GM12878 (cell line): Measurements from ENCODE around the gene SOX11. TPM values are rescaled to one million over a fixed set of nuclear protein-coding genes. Genes with fewer than 3 reads are reported as not detected.

Experiments used
- ATAC-seq: fragments of 200-7000 bp; cut with Tn5 transposase; 3 replicates; pipeline ENCODE4 v1.9.1; 2020; ENCODE audit warnings: mild to moderate bottlenecking, moderate library complexity
- BruUV-seq: library from RNA; stranded (reverse); fragments of 400-500 nt; replicated peaks from 2 replicates; lab custom pipeline; 2021; lab: Mats Ljungman, UMichigan
- CTCF ChIA-PET: fragments of 300-600 bp; sonication (Branson Sonifier 250); formaldehyde crosslinking; extraction: SDS; loops from one replicate; lab custom pipeline; 2021; ENCODE audit warnings: inconsistent platforms; lab: Yijun Ruan, JAX
- POLR2A ChIA-PET: fragments of 350-600 bp; formaldehyde crosslinking; extraction: SDS; loops from one replicate; lab custom pipeline; 2021; ENCODE audit warnings: inconsistent platforms; lab: Charles Lee
- RAD21 ChIA-PET: fragments of 300-600 bp; sonication (Branson Sonifier 250); formaldehyde crosslinking; loops from one replicate; lab custom pipeline; 2023; ENCODE audit warnings: antibody characterized with exemption; ENCODE audit not compliant: unreplicated experiment; lab: Charles Lee
- SMC1A ChIA-PET: fragments of 300-600 bp; sonication (Branson Sonifier 250); formaldehyde crosslinking; loops from one replicate; lab custom pipeline; 2023; ENCODE audit not compliant: unreplicated experiment, uncharacterized antibody; lab: Charles Lee
- DNase-seq: peaks from one replicate; pipeline ENCODE4 v3.0.0-alpha.2; 2011; ENCODE audit warnings: low read depth, low spot score
- FAIRE-seq: peaks from 3 replicates; lab custom pipeline; 2011; peaks lifted over from hg19 to GRCh38; lab: Jason Lieb, UNC
- H2AFZ ChIP-seq: 2 replicates; pipeline ENCODE4 v1.6.0; 2011; ENCODE audit warnings: low read depth, low read length, control low read depth; ENCODE audit not compliant: control insufficient read depth
- H3K27ac ChIP-seq: 2 replicates; pipeline ENCODE4 v1.5.1; 2011; ENCODE audit warnings: control low read depth; ENCODE audit not compliant: control insufficient read depth, insufficient read depth
- H3K27me3 ChIP-seq, 2 experiments: replicated peaks in 1 of 2; 2 replicates each; pipeline versions ENCODE4 v1.6.0 to v1.6.1; 2011; ENCODE audit warnings: low read length in 1 of 2; ENCODE audit not compliant: control insufficient read depth in 2 of 2, insufficient read depth in 2 of 2
- H3K36me3 ChIP-seq, 2 experiments: 2 replicates each; pipeline ENCODE4 v1.5.1; 2011; ENCODE audit warnings: low read length in 1 of 2; ENCODE audit not compliant: control insufficient read depth in 2 of 2, insufficient read depth in 2 of 2
- H3K4me1 ChIP-seq: 2 replicates; pipeline ENCODE4 v1.6.1; 2011; ENCODE audit warnings: mild to moderate bottlenecking, low read length, moderate library complexity, mixed read lengths; ENCODE audit not compliant: control insufficient read depth, insufficient read depth
- H3K4me2 ChIP-seq: 2 replicates; pipeline ENCODE4 v1.6.0; 2011; ENCODE audit warnings: control low read depth; ENCODE audit not compliant: control insufficient read depth, insufficient read depth
- H3K4me3 ChIP-seq: fragments of 200-600 bp; sonication (generic); 2 replicates; pipeline ENCODE4 v1.5.1; 2016
- H3K79me2 ChIP-seq: 2 replicates; pipeline ENCODE4 v1.6.0; 2011; ENCODE audit warnings: low read length; ENCODE audit not compliant: control insufficient read depth, insufficient read depth
- H3K9ac ChIP-seq: 2 replicates; pipeline ENCODE4 v1.8.0; 2011; ENCODE audit warnings: low read length, control low read depth, mixed read lengths; ENCODE audit not compliant: control insufficient read depth, insufficient read depth
- H3K9me3 ChIP-seq: replicated peaks from 3 replicates; pipeline ENCODE4 v1.5.1; 2011; ENCODE audit warnings: mild to moderate bottlenecking, low read length; ENCODE audit not compliant: control insufficient read depth, insufficient read depth
- H4K20me1 ChIP-seq: 2 replicates; pipeline ENCODE4 v1.6.0; 2011; ENCODE audit not compliant: control insufficient read depth, insufficient read depth
- ASH2L ChIP-seq: fragments of 300-600, 200-600 bp; sonication (generic); IDR thresholded peaks from 2 replicates; pipeline ENCODE4 v1.6.1; 2017; ENCODE audit warnings: low read depth, mild to moderate bottlenecking, borderline replicate concordance
- BCL11A ChIP-seq: IDR thresholded peaks from 2 replicates; pipeline ENCODE4 v1.6.1; 2011; ENCODE audit warnings: low read depth, low read length
- BMI1 ChIP-seq: fragments of 450-650 bp; IDR thresholded peaks from 2 replicates; pipeline ENCODE4 v1.6.1; 2016; ENCODE audit warnings: mild to moderate bottlenecking, moderate library complexity, borderline replicate concordance
- EP300 ChIP-seq, 2 experiments: fragments of 150-350 bp in 1 of 2; IDR thresholded peaks; 2 replicates each; pipeline ENCODE4 v1.6.1; 2011 to 2012; ENCODE audit warnings: low read depth in 2 of 2, low read length in 2 of 2, borderline replicate concordance in 1 of 2, improper control_type of control experiment in 1 of 2, inconsistent platforms in 1 of 2; ENCODE audit not compliant: control insufficient read depth in 1 of 2
- EZH2 ChIP-seq: IDR thresholded peaks from 2 replicates; pipeline ENCODE4 v1.6.1; 2012; ENCODE audit warnings: low read depth, mild to moderate bottlenecking, control low read depth, inconsistent platforms, low read length, borderline replicate concordance; ENCODE audit not compliant: control insufficient read depth
- HCFC1 ChIP-seq: fragments of 150-350 bp; IDR thresholded peaks from 2 replicates; pipeline ENCODE4 v1.6.1; 2014; ENCODE audit warnings: low read length
- HDAC2 ChIP-seq: fragments of 200-600 bp; sonication (generic); IDR thresholded peaks from 2 replicates; pipeline ENCODE4 v1.6.1; 2017
- HDAC6 ChIP-seq: fragments of 200-600 bp; sonication (generic); IDR thresholded peaks from one replicate; pipeline ENCODE4 v1.8.0; 2017; ENCODE audit warnings: antibody characterized with exemption; ENCODE audit not compliant: unreplicated experiment
- IKZF1 ChIP-seq: fragments of 450-650 bp; conservative IDR thresholded peaks from 2 replicates; pipeline ENCODE4 v1.6.1; 2017; ENCODE audit warnings: antibody characterized with exemption, mild to moderate bottlenecking
- JUND ChIP-seq: IDR thresholded peaks from 2 replicates; pipeline ENCODE4 v1.6.1; 2012; ENCODE audit warnings: low read depth, mild to moderate bottlenecking, low read length, improper control_type of control experiment, moderate library complexity
- NR2C2 ChIP-seq: IDR thresholded peaks from 2 replicates; pipeline ENCODE4 v1.6.1; 2011; ENCODE audit warnings: borderline replicate concordance, low read depth; ENCODE audit not compliant: control insufficient read depth, insufficient read length
- NRF1 ChIP-seq: conservative IDR thresholded peaks from 2 replicates; pipeline ENCODE4 v1.6.1; 2011; ENCODE audit warnings: mild to moderate bottlenecking, low read depth, low read length, improper control_type of control experiment
- POLR2A ChIP-seq: IDR thresholded peaks from 2 replicates; pipeline ENCODE4 v1.6.1; 2011; ENCODE audit warnings: low read depth, mild to moderate bottlenecking, low read length
- POLR2AphosphoS5 ChIP-seq: IDR thresholded peaks from 2 replicates; pipeline ENCODE4 v1.6.1; 2011; ENCODE audit warnings: mild to moderate bottlenecking, low read length, inconsistent platforms
- SIN3A ChIP-seq: IDR thresholded peaks from 2 replicates; pipeline ENCODE4 v1.6.1; 2012; ENCODE audit warnings: low read depth, low read length, improper control_type of control experiment
- SPI1 ChIP-seq: IDR thresholded peaks from 2 replicates; pipeline ENCODE4 v1.6.1; 2011; ENCODE audit warnings: low read depth, mild to moderate bottlenecking, low read length, moderate library complexity, borderline replicate concordance; ENCODE audit not compliant: insufficient read depth
- SREBF2 ChIP-seq: IDR thresholded peaks from 2 replicates; pipeline ENCODE4 v1.6.1; 2012; ENCODE audit warnings: mild to moderate bottlenecking, low read length
- YY1 ChIP-seq: IDR thresholded peaks from 2 replicates; pipeline ENCODE4 v1.6.1; 2011; ENCODE audit warnings: low read depth, mild to moderate bottlenecking, low read length
- ZZZ3 ChIP-seq: IDR thresholded peaks from 2 replicates; pipeline ENCODE4 v1.6.1; 2011; ENCODE audit warnings: low read depth; ENCODE audit not compliant: control insufficient read depth, insufficient read length
- WGBS: methylation state at CpG from one replicate; pipeline ENCODE4 v1.1.6; 2016; ENCODE audit warnings: low lambda C conversion rate; ENCODE audit not compliant: insufficient replicate concordance, insufficient coverage; ENCODE audit errors: missing lambda C conversion rate; 5-methylcytosine and 5-hydroxymethylcytosine counted together
- in situ Hi-C: fragments of 300-500 bp; cut with MboI; formaldehyde crosslinking; loops from 9 replicates; pipeline ENCODE4 v1.14.3; 2018; ENCODE audit warnings: mixed read lengths
- intact Hi-C: fragments of 100-400 bp; cut with micrococcal nuclease; formaldehyde crosslinking; loops from one replicate; pipeline ENCODE4 v1.14.2; 2022; ENCODE audit not compliant: unreplicated experiment
- polyA plus RNA-seq, 11 experiments: library from polyadenylated mRNA; depleted of rRNA in 4 of 11; unstranded in 6 of 11; stranded (reverse) in 5 of 11; fragments of >200 nt; fragmentation: Nextera tagmentation in 4 of 11; fragmentation: Illumina TruSeq in 1 of 11; extraction: Ambion mirVana in 4 of 11; extraction: Trizol in 1 of 11; gene quantifications; 1 replicate in 1 of 11; 2 replicates in 10 of 11; pipeline versions ENCODE4 v1.2.1 to v1.2.3, GENCODE V29; 2011 to 2016; ENCODE audit warnings: inconsistent platforms in 2 of 11, missing spikeins in 2 of 11, low read depth in 1 of 11
- total RNA-seq, 4 experiments: library from RNA; depleted of rRNA in 3 of 4; stranded (reverse); fragments of >200 nt in 3 of 4; fragmentation: Illumina TruSeq in 1 of 4; extraction: Trizol in 1 of 4; gene quantifications; 2 replicates each; pipeline versions ENCODE4 v1.2.1 to v1.2.3, GENCODE V29; 2013 to 2021
- TF ChIP-seq, protein P1 (sequence below): fragments of 150-350 bp; IDR thresholded peaks from 2 replicates; pipeline ENCODE4 v1.6.1; 2016; ENCODE audit warnings: low read depth, low read length

SOX11 gene
- total and polyA plus RNA-seq, 10 of the 15 experiments (the other 5 are each of a cell fraction or from before 2014, with no cell fraction given), result 0.03 to 0.04 (median 0.03) TPM; not detected in 7

DNA sequence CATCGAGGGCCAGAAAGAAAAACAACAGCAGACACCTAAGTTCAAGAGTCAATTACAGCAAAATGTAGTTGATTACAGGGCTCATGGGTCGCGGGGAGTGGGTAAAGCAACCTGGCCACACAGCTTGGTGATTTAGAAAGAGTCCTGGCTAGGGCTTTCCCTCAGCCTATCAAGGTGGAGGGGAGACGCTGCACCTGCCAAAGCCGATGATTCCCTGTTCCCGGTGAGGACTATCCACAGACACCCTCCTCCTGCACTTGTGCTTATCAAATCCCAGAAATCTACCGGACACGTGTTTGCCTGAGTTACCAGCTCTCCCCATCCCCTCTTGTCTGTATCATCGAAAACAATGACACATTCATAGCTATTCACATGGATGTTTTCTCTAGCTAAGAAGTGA is 7.0 kb upstream of the SOX11 start (continued):
- TF ChIP-seq POLR2AphosphoS5, result no peak
- no peak for TF ChIP-seq HCFC1
- TF ChIP-seq NRF1, result no peak
- no peak for TF ChIP-seq HDAC6
- TF ChIP-seq, protein P1, sequence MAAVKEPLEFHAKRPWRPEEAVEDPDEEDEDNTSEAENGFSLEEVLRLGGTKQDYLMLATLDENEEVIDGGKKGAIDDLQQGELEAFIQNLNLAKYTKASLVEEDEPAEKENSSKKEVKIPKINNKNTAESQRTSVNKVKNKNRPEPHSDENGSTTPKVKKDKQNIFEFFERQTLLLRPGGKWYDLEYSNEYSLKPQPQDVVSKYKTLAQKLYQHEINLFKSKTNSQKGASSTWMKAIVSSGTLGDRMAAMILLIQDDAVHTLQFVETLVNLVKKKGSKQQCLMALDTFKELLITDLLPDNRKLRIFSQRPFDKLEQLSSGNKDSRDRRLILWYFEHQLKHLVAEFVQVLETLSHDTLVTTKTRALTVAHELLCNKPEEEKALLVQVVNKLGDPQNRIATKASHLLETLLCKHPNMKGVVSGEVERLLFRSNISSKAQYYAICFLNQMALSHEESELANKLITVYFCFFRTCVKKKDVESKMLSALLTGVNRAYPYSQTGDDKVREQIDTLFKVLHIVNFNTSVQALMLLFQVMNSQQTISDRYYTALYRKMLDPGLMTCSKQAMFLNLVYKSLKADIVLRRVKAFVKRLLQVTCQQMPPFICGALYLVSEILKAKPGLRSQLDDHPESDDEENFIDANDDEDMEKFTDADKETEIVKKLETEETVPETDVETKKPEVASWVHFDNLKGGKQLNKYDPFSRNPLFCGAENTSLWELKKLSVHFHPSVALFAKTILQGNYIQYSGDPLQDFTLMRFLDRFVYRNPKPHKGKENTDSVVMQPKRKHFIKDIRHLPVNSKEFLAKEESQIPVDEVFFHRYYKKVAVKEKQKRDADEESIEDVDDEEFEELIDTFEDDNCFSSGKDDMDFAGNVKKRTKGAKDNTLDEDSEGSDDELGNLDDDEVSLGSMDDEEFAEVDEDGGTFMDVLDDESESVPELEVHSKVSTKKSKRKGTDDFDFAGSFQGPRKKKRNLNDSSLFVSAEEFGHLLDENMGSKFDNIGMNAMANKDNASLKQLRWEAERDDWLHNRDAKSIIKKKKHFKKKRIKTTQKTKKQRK, result no peak

DNA sequence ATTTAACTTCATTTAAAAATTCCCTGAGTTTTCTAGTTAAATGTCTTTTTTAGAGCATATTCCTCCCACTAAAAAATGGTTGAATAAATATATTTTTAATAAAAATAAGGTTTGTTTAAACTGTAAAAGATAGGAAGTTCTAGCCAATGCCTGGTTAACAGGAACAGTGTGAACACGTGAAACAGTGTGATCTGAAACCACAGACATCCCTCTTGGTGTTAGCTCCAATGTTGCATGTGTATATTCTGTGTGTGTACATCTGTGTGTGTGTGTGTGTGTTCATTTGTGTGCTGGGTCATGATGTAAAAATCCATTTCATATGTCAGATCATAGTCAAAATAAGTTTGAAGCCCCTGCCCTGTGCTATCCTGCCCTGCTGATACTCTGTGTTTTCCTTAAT is 6.1 kb upstream of the SOX11 start:
- in situ Hi-C loops (no loop called here), intact Hi-C loops (no loop called here)
- Histone ChIP-seq H3K9me3 (no peaks in the 10 kb centered on the region), H3K4me1 (no peaks in the 10 kb centered on the region), H3K79me2 (no peaks in the 10 kb centered on the region), H3K4me2 (no peak overlapping the region), H2AFZ (no peak overlapping the region), H3K27me3 (no peaks in the 10 kb centered on the region), H3K36me3 (no peaks in the 10 kb centered on the region), H3K9ac (no peak overlapping the region), H4K20me1 (no peaks in the 10 kb centered on the region), H3K27ac (no peak overlapping the region), H3K4me3 (no peak overlapping the region)
- SMC1A ChIA-PET, result no interaction called here
- POLR2A ChIA-PET, result no interaction called here
- no peak for ATAC-seq
- RAD21 ChIA-PET, result no interaction called here
- no peak for FAIRE-seq
- WGBS, result 0% methylated on average over 1 of the region's 1 CpG
- DNase-seq, result no peak
- CTCF ChIA-PET, result no interaction called here
- TF ChIP-seq NR2C2, result no peak
- no peak for TF ChIP-seq ASH2L
- no peak for TF ChIP-seq SIN3A
- TF ChIP-seq HDAC2, result no peak
- TF ChIP-seq ZZZ3, result no peak
- TF ChIP-seq EP300 (IDR thresholded peaks at IDR 0.05; ENCODE audit: borderline replicate concordance in 1 of 2, control insufficient read depth in 1 of 2, low read depth in 2 of 2, low read length in 2 of 2), result no peak
- TF ChIP-seq BMI1, result no peak
- no peak for TF ChIP-seq EZH2
- TF ChIP-seq JUND, result no peak
- TF ChIP-seq POLR2A, result no peak
- TF ChIP-seq SREBF2, result no peak
- TF ChIP-seq SPI1, result no peak
- TF ChIP-seq IKZF1, result no peak
- TF ChIP-seq BCL11A, result no peak
- TF ChIP-seq YY1, result no peak
- BruUV-seq, result no TSS peak
